ENCODE measurements around the gene SYNGR1.
"Not testable (repeated sequence)": the region's sequence is repeated elsewhere in the genome, so short reads cannot be mapped to it uniquely, and the experiment has no call there.

DNA sequence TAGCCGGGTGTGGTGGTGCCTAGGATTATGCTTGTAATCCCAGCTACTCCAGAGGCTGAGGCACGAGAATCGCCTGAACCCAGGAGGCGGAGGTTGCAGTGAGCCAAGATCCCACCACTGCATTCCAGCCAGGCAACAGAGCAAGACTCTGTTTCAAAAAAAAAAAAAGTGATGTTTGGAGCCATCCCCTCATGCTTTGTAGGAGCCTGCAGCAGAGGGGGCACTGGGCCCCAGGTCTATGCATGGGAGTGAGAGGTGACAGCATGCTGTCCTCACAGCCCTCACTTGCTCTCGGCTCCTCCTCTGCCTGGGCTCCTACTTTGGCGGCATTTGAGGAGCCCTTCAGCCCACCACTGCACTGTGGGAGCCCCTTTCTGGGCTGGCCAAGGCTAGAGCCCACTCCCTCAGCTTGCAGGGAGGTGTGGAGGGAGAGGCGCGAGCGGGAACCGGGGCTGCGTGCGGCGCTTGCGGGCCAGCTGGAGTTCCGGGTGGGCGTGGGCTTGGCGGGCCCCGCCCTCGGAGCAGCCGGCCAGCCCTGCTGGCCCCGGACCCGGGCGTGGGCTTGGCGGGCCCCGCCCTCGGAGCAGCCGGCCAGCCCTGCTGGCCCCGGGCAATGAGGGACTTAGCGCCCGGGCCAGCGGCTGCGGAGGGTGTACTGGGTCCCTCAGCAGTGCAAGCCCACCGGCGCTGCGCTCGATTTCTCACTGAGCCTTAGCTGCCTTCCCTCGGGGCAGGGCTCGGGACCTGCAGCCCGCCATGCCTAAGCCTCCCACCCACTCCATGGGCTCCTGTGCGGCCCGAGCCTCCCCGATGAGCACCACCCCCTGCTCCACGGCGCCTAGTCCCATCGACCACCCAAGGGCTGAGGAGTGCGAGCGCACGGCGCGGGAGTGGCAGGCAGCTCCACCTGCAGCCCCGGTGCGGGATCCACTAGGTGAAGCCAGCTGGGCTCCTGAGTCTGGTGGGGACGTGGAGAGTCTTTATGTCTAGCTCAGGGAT is 7.6 kb downstream of the SYNGR1 start:
- TF ChIP-seq CTCF, EZH2phosphoT487 (IDR thresholded peaks at IDR 0.05): not testable (repeated sequence)
